HEK293 (cell line): ENCODE results near the gene RALA.

ENCODE experiments used
- CTCF ChIP-seq: fragments of 450-650 bp; formaldehyde crosslinking; IDR thresholded peaks from 2 replicates; pipeline ENCODE4 v1.5.1; 2016; ENCODE audit warnings: missing biosample characterization, missing genetic modification characterization
- KLF1 ChIP-seq: fragments of 450-650 bp; formaldehyde crosslinking; IDR thresholded peaks from 2 replicates; pipeline ENCODE4 v1.5.1; 2016; ENCODE audit warnings: missing biosample characterization, missing genetic modification characterization
- PRDM1 ChIP-seq: fragments of 450-650 bp; formaldehyde crosslinking; IDR thresholded peaks from 2 replicates; pipeline ENCODE4; 2016; ENCODE audit warnings: missing biosample characterization, missing genetic modification characterization
- ZFP41 ChIP-seq: fragments of 450-650 bp; formaldehyde crosslinking; IDR thresholded peaks from 2 replicates; pipeline ENCODE4 v1.5.1; 2016; ENCODE audit warnings: missing biosample characterization, missing genetic modification characterization, borderline replicate concordance
- ZNF302 ChIP-seq: fragments of 450-650 bp; formaldehyde crosslinking; IDR thresholded peaks from 2 replicates; pipeline ENCODE4 v1.5.1; 2016; ENCODE audit warnings: missing biosample characterization, missing genetic modification characterization, low read depth
- ZNF37A ChIP-seq: fragments of 450-650 bp; IDR thresholded peaks from 2 replicates; pipeline ENCODE4 v1.5.1; 2018; ENCODE audit warnings: missing biosample characterization, missing genetic modification characterization
- ZNF544 ChIP-seq: fragments of 450-650 bp; formaldehyde crosslinking; IDR thresholded peaks from 2 replicates; pipeline ENCODE4 v1.5.0; 2017; ENCODE audit warnings: missing biosample characterization, missing genetic modification characterization
- ZNF560 ChIP-seq: fragments of 450-650 bp; formaldehyde crosslinking; IDR thresholded peaks from 2 replicates; pipeline ENCODE4 v1.5.1; 2017; ENCODE audit warnings: missing biosample characterization, missing genetic modification characterization, borderline replicate concordance
- TF ChIP-seq, protein P1 (sequence below): fragments of 450-650 bp; formaldehyde crosslinking; IDR thresholded peaks from 2 replicates; pipeline ENCODE4 v1.5.1; 2016; ENCODE audit warnings: missing biosample characterization, missing genetic modification characterization

DNA sequence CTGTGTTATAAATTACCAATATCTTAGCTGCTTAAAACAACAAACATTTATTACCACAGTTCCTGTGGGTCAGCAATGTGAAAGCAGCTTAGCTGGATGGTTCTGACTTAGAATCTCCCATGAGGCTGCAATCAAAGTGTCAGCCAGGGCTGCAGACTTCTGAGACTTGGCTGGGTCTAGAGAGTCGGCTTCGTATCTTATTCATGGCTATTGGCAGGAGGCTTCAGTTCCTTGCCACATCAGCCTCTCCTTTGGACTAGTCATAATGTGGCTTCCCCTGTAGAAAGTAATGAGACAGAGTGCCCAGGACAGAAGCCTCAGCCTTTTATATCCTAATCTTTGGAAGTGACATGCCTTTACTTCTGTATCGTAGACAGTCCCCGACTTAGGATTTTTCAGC is 27.3 kb downstream of the RALA start:
- TF ChIP-seq ZNF37A (no peak), ZNF544 (tag by site-specific recombination) (no peak), ZNF302 (tag by site-specific recombination) (no peak), CTCF (tag by site-specific recombination) (no peak), ZFP41 (tag by site-specific recombination) (no peak), ZNF560 (tag by site-specific recombination) (no peak), KLF1 (tag by site-specific recombination) (no peak), PRDM1 (no peak)
- TF ChIP-seq, protein P1, sequence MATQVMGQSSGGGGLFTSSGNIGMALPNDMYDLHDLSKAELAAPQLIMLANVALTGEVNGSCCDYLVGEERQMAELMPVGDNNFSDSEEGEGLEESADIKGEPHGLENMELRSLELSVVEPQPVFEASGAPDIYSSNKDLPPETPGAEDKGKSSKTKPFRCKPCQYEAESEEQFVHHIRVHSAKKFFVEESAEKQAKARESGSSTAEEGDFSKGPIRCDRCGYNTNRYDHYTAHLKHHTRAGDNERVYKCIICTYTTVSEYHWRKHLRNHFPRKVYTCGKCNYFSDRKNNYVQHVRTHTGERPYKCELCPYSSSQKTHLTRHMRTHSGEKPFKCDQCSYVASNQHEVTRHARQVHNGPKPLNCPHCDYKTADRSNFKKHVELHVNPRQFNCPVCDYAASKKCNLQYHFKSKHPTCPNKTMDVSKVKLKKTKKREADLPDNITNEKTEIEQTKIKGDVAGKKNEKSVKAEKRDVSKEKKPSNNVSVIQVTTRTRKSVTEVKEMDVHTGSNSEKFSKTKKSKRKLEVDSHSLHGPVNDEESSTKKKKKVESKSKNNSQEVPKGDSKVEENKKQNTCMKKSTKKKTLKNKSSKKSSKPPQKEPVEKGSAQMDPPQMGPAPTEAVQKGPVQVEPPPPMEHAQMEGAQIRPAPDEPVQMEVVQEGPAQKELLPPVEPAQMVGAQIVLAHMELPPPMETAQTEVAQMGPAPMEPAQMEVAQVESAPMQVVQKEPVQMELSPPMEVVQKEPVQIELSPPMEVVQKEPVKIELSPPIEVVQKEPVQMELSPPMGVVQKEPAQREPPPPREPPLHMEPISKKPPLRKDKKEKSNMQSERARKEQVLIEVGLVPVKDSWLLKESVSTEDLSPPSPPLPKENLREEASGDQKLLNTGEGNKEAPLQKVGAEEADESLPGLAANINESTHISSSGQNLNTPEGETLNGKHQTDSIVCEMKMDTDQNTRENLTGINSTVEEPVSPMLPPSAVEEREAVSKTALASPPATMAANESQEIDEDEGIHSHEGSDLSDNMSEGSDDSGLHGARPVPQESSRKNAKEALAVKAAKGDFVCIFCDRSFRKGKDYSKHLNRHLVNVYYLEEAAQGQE, result no peak
